CD4-positive, alpha-beta T cell treated with Interleukin-15 for 4 hours (primary cell): ENCODE data around the gene PNPLA7.
A peak's percentile ranks its signal among the peaks of the same experiment; 100 is the strongest.
"Not testable (repeated sequence)": the region's sequence is repeated elsewhere in the genome, so short reads cannot be mapped to it uniquely, and the experiment has no call there.

Experiments
- DNase-seq: peaks from one replicate; pipeline ENCODE4 v3.0.0-alpha.2; 2020; ENCODE audit warnings: low spot score

Gene PNPLA7

DNA sequence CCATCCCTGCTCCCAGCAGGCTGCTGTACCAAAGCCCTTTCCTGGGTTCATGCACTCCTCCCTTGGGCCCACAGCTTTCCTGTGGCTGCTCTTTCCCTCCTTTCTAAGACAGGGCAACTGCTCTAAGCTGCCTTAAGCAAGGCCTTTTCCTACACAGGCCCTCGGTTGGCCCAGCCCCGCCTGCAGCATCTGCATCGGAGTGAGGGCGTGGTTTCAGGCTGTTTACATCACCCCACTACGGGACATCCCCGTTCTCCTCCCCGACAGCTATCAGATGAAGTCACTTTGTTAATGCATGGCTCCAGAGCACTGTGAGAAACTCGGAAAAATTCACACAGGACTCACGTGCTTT lies 25.1 kb upstream of the PNPLA7 start:
- DNase-seq = peak; percentile 12

DNA sequence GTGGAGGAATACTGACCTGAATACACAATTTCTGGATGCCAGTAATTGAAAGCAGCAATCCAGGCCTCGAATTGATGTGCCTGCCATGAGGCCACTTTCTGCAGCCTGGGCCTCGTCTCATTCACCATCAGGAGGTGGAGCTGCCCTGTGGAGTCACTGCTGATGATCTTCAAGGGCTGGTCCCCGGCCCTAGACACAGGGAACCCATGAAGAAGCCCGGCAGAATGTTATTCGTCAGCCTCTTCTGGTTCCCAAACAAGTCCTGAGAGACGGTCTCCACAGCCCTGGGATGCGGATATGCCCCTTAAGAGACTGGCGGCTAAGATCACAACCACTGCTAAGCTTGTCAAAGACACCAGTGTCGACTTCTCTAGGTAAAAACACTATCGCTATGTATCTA lies 24.0 kb upstream of the PNPLA7 start:
- DNase-seq = no peak

DNA sequence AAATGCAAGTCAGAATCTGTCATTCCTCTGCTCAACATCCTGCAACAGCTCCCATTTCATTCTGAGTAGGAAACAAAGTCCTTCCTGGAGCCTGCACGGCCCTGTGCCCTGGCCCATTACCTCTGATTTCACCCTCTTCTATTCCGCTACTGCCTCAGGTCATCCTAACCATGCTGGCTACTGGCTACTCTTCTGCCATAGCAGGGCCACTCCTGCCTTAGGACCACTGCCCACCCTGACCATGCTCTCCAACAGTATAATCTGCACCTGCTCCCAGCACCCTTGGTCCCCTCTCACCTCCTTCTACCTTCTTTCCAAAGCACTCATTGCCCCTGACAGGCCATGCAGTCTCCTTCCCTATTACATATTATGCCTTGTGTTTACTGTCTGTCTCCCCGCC lies 20.4 kb upstream of the PNPLA7 start:
- no peak for DNase-seq

DNA sequence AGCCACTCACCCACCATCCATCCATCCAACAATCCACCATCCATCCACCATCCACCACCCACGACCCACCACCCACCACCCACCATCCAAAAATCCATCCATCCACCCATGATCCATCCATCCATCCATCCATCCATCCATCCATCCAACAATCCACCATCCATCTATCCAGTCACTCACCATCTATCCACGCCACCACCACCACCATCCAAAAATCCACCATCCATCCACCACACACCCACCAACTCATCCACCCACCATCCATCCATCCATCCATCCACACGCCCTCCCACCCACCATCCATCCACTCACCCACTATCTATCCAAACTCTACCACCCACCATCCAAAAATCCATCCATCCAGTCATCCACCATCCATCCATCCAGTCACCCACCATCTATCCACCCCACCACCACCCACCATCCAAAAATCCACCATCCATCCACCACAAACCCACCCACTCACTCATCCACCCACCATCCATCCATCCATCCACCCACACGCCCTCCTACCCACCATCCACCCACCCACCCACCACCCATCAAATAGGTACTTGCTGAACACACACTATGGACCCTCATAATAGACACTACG lies 19.5 kb upstream of the PNPLA7 start:
- no peak for DNase-seq

DNA sequence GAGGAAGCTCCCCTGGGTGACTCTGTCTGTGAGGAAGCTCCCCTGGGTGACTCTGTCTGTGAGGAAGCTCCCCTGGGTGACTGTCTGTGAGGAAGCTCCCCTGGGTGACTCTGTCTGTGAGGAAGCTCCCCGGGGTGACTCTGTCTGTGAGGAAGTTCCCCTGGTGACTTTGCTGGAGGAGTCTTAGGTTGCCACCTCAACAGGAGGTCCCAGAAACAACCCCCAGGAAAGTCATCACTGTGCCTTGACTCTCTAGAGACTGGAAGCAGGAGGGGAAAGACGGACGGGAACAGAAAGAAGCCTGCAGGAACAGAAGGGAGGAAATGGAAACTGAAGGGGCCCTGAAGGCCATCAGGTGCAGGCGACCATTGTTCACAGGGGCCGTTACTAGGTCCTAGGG lies 18.2 kb upstream of the PNPLA7 start:
- DNase-seq = not testable (repeated sequence)

DNA sequence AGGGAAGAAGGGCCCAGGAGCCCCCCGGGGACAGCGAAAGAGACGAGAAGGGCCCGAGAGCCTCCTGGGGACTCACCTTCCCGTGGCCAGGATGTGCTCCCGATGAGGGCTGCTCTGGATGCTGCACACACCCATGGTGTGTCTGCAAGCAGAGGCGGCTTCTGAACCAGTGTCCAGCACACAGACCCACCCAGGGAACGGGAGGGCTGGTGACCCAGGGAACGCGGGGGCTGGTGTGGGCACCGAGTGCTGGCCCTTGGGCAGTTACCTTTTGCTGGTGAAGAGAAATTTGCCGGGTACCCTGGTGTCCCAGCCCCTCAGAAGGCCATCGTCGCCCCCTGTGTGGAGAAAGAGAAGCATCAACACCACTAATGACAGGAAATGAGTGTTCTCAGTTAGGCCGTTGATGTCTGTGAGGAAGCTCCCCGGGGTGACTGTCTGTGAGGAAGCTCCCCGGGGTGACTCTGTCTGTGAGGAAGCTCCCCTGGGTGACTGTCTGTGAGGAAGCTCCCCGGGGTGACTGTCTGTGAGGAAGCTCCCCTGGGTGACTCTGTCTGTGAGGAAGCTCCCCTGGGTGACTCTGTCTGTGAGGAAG lies 14.7 kb upstream of the PNPLA7 start:
- DNase-seq = peak; percentile 1

DNA sequence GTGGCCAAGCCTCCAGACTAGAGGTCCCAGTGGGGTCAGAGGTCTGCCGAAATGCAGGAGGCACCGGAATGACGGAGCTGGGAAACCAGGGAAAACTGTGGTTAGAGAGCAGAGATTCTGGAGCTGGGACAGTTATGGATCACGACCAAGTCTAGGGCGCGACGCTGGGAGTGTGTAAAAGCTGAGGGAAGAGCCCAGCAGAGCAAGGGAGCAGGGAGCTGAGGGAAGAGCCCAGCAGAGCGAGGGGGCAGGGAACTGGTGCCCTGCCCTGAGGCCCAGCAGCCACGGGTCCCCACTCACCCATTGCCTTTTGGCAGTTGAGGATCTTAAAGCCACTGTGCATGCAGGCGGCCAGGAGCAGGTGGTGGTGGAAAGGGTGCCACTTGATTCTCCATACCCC lies 13.9 kb upstream of the PNPLA7 start:
- DNase-seq = no peak

DNA sequence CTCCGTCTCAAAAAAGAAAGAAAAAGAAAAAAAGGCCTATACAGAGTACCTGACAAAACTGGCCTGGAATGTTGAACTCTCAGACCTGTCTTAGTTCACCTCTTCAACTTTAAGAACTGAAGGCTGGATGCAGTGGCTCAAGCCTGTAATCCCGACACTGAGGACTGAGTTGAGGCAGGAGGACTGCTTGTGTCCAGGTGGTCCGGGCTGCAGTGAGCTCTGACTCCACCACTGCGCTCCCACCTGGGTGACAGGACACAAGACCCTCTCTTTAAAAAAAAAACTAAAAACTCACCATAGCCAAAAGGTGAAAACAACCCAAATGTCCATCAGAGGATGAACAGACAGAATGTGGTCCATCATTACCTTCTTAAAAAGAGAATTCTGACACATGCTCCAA lies 7.9 kb upstream of the PNPLA7 start:
- no peak for DNase-seq

DNA sequence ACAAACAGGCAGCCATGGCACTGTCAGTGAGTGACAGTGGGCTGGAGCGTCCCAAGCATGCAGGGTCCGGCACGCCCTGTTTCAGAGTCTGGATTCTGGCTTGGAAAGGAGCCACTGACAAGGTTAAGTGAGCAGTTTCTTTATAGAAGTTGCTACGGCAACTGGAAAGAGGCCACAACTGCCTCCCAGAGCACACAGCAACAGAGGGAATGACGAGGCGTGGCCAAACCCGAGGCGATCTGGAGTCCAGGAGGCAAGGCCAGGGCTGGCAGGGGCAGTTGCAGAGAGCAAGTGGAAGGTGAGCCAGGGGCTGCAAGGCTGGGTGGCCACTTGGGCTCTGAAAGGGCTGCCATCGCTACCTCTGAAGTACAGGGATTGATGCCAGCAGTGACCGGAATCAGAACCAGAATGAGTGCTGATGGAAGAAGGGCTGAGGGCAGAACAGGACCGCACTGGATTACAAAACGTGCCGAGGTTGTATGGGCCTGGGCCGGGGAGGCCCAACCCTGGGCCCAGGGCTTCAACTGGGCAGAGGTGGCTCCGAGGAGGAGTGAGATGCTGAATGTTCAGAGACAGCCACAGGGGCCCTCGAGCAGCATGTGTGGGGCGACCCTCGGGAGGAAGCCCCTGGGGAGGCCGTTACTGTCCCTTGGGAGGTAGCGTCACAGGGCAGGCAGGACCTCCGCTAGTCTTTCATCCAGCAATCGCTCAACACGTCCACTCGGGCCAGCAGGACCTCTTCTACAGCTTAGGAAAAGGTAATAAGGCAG lies 6.1 kb upstream of the PNPLA7 start:
- DNase-seq = no peak

DNA sequence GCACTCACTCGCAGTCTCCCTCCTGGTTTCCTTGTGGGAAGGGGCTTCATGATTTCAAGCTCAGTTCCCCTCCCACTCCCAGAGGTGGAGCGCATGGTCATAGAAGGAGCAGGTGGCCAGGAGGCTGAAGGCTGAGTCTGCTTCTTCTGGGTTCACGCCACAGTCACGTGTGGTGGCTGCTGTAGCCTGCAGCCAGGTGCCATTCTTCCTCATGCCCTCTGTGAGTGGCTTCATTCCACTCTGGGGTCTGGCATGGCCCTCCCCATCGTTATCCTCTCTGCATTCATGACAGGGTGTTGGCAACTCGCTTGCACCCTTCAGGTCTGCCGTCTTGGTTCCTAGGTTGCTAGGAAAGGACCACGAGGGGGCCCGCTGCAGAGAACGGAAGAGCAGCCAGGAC lies 5.0 kb upstream of the PNPLA7 start:
- no peak for DNase-seq

DNA sequence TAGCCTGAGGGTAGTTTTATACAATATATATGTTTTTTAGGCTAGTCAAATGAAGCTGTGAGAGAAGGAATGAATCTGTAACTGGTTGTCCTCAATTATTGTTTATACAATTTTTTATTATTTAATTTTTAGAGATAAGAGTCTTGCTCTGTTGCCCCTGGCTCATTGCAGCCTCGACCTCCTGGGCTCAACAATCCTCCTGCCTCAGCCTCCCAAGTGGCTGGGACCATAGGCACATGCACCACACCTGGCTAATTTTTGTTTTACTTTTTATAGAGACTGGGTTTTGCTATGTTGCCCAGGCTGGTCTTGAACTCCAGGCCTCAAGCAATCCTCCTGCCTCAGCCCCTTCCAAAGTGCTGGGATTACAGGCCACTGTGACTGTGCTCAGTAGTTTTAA lies 4.1 kb upstream of the PNPLA7 start:
- DNase-seq = no peak

DNA sequence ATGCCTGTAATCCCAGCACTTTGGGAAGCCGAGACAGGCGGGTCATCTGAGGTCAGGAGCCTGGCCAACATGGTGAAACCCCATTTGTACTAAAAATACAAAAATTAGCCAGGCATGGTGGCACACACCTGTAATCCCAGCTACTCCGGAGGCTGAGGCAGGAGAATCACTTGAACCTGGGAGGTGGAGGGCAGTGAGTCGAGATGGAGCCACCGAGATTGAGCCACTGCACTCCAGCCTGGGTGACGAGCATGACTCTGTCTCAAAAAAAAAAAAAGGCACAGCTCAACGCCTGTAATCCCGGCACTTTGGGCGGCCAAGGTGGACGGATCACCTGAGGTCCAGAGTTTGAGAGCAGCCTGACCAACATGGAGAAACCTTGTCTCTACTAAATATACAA lies 3.5 kb upstream of the PNPLA7 start:
- not testable (repeated sequence) for DNase-seq

DNA sequence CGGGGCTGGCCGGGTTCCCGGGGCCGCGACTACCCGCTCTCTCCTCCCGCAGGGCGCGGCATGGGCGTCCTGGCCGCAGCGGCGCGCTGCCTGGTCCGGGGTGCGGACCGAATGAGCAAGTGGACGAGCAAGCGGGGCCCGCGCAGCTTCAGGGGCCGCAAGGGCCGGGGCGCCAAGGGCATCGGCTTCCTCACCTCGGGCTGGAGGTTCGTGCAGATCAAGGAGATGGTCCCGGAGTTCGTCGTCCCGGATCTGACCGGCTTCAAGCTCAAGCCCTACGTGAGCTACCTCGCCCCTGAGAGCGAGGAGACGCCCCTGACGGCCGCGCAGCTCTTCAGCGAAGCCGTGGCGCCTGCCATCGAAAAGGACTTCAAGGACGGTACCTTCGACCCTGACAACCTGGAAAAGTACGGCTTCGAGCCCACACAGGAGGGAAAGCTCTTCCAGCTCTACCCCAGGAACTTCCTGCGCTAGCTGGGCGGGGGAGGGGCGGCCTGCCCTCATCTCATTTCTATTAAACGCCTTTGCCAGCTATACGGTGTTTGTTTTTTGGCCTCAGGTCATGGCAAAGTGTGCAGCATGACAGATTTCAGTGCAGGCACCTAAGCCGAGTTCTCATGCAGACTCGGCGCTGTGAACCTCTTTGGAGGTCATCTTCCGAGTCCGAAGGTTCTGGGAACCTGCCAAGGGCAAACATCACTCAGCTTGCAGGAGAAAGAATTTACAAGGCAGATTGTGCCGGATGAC lies 2.0 kb upstream of the PNPLA7 start:
- DNase-seq = no peak

DNA sequence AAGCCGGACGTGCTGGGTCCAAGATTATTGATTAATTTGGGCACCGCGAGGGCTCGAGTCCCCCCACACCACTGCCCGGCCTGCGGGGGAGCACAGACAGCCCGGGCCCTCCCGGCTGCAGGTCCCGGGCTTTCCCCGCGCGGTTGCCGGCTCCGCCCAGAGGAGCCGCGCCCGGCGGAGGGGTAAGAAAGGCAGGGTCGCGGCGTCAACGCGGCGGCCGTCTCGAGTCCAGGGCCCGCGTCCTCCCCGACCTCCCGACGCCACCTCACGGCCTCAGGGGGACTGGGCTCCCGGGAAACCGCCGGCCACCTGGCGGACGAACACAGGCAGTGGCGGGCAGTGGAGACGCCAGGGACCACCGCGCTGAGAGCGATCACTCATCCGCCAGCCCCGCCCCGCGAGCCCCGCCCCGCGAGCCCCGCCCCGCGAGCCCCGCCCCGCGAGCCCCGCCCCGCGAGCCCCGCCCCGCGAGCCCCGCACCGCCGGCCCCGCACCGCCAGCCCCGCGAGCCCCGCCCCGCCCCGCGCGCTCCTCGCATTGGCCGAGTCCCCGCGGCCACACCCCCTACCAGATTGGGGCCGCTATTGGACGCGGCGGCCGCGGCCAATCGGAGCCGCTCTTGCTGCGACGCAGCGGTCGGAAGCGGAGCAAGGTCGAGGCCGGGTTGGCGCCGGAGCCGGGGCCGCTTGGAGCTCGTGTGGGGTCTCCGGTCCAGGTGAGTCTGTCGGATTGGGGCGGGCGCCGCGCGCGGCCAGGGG lies 1.2 kb upstream of the PNPLA7 start, which contains the start of gene MRPL41:
Gene MRPL41, plus strand, starts transcription at position 616 of the 758 bp plus-strand sequence. CDS start 203 bp downstream, outside the sequence.
- peak; percentile 89 for DNase-seq

DNA sequence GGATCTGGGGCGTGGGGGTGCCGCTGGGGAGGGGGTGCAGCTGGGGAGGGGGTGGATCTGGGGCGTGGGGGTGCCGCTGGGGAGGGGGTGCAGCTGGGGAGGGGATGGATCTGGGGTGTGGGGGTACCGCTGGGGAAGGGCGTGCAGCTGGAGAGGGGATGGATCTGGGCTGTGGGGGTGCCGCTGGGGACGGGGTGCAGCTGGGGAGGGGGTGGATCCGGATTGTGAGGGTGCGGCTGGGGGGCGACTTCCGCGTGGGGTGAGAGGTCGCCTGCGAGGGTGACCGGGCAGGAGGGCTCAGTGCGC lies 709 bp upstream of the PNPLA7 start:
- not testable (repeated sequence) for DNase-seq

DNA sequence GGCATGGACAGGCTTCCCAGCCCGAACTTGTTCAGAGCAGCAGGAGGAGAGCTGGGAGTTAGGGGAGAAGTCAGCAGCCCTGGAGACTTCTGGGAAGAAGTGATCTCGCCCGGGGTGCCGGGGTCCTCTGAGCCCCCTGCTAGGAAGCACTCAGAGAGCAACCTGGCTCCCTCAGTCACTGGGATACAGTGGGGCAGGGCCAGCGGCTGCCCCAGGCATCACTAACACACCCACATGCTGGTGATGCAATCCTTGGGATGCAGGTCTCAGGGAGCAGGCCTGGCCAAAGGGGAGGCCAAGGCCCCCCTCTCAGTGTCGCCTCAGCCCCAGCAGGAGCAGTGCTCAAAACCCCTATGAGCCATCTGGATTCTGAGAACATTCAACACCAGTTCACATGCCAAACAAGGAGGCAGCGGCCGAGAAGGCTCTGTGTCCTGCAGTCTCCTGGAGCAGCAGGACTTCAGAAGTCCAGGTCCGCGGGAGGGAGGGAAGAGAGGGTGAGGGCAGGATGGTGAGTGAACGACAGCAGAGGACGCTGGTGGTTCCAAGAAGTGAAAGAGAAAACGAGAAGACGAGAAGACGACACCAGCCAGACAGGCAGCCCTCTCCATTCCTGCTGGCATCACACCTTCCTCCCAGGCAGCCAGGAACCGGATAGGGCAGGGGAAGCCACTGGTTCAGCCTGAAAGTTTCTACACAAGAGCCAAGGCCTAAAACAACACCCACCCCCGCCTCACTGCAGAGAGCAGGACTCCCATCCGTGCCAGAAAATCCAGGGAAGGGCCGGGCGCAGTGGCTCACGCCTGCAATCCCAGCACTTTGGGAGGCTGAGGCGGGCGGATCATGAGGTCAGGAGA lies 2.3 kb downstream of the PNPLA7 start:
- no peak for DNase-seq

DNA sequence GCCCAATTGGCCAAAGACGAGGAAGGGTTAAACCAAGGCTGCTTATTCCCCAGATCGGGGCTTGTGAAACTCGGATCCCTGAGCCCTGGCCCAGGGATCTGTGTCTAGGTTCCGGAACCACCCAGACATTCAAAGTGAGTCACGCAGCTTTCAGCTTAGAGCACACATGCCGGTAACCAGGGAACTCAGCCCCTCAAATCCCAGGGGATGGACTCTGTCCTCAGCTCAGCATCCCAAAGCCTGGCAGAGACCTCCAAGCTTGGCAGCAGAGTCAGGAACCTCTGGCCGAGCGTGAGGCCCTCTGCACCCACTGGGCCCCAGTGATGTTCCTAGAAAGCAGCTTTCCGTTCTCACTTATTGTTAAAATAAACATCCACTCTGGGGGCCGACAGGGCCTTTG lies 5.1 kb downstream of the PNPLA7 start:
- no peak for DNase-seq

DNA sequence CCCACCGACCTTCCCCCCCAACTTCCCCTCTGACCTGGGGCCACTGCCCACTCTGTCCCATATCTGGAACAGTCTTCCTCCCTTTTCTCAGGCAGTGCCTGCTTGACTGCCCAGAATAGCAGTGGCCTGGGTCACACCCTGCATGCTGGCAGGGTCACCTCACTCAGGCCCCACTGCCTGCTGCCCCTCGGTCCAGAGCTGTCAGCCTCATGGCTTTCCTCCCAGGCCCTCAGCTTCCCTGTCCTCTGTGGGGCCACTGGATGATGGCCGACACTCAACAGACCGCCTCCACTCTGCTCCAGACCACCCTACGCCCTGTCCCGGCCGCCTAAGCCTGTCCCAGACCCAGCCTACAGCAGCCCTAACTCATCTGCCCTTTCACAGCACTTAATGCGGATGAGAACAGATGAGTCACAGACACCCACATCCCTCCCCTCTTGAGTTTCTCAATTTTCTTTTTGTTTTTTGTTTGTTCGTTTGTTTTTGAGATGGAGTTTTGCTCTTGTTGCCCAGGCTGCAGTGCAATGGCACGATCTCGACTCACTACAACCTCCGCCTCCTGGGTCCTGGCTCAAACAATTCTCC lies 5.9 kb downstream of the PNPLA7 start:
- DNase-seq = no peak

DNA sequence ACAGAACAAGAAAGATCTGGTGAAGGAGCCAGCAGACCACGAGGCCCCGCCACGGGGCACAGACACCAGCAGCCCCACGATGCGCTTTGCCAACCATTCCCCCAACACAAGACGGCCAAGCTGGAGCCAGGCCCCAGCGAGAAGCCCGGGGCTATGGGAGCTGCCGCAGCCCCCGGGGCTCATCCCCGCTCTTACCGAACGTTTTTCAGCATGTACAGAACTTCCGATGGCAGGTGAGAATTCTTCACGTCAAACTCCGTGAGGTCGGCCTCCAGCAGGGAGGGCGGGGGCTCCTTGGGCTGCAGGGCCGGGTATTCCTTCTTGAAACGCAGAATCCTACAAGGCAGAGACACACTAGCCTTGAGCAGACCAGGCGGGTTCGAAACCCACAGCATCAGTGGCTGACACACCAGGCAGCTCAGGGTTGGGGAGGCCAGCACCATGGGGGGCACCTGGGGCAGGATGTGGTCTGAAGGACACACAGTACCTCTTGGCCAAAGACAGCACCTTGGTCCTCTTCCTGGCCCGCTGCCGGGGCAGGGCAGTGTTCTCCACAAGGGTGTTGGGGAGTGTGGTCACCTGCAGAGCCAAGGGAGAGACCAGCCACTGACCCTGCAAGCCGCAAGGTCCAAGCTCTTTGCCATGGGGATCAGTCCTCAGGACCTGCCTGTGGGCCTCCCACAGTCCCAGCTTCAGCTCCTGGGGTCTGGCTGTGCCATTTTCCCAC lies 6.8 kb downstream of the PNPLA7 start:
- no peak for DNase-seq

DNA sequence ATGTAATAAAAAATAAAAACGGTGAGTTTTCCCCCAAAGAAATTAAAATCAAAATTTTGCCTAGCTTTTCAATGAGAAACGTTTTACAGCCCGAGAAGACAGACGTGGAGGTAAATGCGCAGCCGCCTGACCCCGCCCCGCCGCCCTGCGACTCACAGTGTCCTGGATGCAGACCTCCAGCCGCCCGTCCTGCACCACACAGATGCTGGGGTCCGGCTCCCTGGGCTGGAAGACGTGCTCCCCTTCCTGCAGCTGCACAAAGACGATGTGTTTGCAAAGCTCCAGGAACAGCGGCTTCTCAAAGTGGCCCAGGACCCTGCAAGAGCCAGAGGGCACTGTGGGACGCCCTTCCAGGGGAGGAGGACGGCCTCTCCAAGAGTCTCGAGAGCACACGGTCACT lies 7.7 kb downstream of the PNPLA7 start:
- DNase-seq = no peak
